ENCODE results near the gene ZNF485. TPM values are rescaled to one million over a fixed set of nuclear protein-coding genes. Genes with fewer than 3 reads are reported as not detected.

ZNF485 gene
- polyA plus RNA-seq, 1 donor from 2014 or later: 3.5 TPM

DNA sequence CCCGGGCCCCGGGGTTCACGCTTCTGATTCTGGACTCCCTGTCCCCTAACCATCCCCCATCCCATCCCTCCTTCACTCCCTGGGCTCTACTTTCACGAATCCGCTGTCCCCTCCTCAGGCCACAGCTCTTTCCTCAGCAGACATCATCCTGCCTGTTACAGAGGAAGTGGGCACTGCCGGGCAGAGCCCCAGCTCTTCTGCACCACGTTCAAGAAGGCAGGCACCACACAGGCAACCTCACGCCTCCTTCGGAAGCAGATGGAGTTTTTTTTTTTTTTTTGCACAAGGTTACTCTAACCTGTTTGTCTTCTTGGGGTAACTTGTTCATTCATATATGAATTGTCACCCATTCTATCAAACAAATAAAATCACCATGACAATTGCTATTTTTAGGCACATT is 60.3 kb downstream of the ZNF485 start:
- Histone ChIP-seq H3K4me2 (ENCODE audit: low read length) (no peak overlapping the region), H4K20me1 (ENCODE audit: insufficient read depth) (no peaks in the 10 kb centered on the region), H3K27me3 (ENCODE audit: insufficient read depth, low read depth, low read length) (peaks cover 3% of the 10 kb centered on the region)

DNA sequence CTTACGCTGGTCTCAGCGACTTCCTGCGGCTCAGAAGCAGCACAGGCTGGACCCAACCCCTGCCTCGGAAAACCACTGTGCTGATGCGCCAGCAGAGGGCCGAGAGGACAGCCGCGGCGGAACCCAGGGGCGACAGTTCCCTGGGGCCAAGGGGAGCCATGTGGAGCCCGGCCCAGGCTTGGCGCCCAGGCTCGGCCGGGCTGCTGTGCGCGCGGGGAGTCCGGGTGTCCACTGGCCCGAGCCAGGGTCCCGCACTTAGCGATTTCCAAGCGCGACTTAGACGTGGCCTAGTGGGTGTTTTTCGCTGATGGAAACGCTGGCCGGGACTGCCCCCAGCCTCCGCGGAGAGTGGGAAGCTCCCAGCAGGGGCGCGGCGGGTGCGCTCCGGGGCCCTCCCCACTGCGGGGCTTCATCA is 61.1 kb downstream of the ZNF485 start:
- Histone ChIP-seq H3K9ac (ENCODE audit: low read length) (no peak overlapping the region), H3K27me3 (ENCODE audit: insufficient read depth, low read depth, low read length) (peaks cover 3% of the 10 kb centered on the region), H2AFZ (ENCODE audit: low read depth, low read length) (no peak overlapping the region), H3K36me3 (ENCODE audit: insufficient read depth, low read length) (no peaks in the 10 kb centered on the region), H3K79me2 (replicated peaks; ENCODE audit: insufficient read depth, low read length) (no peaks in the 10 kb centered on the region), H3K9me3 (ENCODE audit: low read length) (peaks cover 3% of the 10 kb centered on the region), H3K9me2 (ENCODE audit: insufficient read depth, low read length) (no peaks in the 10 kb centered on the region), H3F3A (ENCODE audit: insufficient read depth, low read length, poor library complexity, severe bottlenecking) (no peaks in the 10 kb centered on the region), H3K27ac (ENCODE audit: low read length) (no peak overlapping the region), H3K4me2 (ENCODE audit: low read length) (no peak overlapping the region), H4K20me1 (ENCODE audit: insufficient read depth) (no peaks in the 10 kb centered on the region), H3K4me3 (ENCODE audit: low read length) (no peak overlapping the region)
- TF ChIP-seq POLR2AphosphoS5 (IDR thresholded peaks at IDR 0.05) (no peak), EP300 (conservative IDR thresholded peaks at IDR 0.05; ENCODE audit: poor library complexity, severe bottlenecking) (no peak), RAD21 (conservative IDR thresholded peaks at IDR 0.05) (no peak), SMC3 (conservative IDR thresholded peaks at IDR 0.05; ENCODE audit: poor library complexity) (no peak), TAF1 (IDR thresholded peaks at IDR 0.05; ENCODE audit: low read depth) (no peak), MXI1 (conservative IDR thresholded peaks at IDR 0.05; ENCODE audit: poor library complexity, severe bottlenecking) (no peak), EZH2 (IDR thresholded peaks at IDR 0.05; ENCODE audit: borderline replicate concordance, insufficient read depth, low read length, poor library complexity, severe bottlenecking) (no peak)
- TF ChIP-seq, protein P1, sequence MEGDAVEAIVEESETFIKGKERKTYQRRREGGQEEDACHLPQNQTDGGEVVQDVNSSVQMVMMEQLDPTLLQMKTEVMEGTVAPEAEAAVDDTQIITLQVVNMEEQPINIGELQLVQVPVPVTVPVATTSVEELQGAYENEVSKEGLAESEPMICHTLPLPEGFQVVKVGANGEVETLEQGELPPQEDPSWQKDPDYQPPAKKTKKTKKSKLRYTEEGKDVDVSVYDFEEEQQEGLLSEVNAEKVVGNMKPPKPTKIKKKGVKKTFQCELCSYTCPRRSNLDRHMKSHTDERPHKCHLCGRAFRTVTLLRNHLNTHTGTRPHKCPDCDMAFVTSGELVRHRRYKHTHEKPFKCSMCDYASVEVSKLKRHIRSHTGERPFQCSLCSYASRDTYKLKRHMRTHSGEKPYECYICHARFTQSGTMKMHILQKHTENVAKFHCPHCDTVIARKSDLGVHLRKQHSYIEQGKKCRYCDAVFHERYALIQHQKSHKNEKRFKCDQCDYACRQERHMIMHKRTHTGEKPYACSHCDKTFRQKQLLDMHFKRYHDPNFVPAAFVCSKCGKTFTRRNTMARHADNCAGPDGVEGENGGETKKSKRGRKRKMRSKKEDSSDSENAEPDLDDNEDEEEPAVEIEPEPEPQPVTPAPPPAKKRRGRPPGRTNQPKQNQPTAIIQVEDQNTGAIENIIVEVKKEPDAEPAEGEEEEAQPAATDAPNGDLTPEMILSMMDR (IDR thresholded peaks at IDR 0.05; ENCODE audit: poor library complexity, severe bottlenecking): no peak
- TF ChIP-seq, protein P2, sequence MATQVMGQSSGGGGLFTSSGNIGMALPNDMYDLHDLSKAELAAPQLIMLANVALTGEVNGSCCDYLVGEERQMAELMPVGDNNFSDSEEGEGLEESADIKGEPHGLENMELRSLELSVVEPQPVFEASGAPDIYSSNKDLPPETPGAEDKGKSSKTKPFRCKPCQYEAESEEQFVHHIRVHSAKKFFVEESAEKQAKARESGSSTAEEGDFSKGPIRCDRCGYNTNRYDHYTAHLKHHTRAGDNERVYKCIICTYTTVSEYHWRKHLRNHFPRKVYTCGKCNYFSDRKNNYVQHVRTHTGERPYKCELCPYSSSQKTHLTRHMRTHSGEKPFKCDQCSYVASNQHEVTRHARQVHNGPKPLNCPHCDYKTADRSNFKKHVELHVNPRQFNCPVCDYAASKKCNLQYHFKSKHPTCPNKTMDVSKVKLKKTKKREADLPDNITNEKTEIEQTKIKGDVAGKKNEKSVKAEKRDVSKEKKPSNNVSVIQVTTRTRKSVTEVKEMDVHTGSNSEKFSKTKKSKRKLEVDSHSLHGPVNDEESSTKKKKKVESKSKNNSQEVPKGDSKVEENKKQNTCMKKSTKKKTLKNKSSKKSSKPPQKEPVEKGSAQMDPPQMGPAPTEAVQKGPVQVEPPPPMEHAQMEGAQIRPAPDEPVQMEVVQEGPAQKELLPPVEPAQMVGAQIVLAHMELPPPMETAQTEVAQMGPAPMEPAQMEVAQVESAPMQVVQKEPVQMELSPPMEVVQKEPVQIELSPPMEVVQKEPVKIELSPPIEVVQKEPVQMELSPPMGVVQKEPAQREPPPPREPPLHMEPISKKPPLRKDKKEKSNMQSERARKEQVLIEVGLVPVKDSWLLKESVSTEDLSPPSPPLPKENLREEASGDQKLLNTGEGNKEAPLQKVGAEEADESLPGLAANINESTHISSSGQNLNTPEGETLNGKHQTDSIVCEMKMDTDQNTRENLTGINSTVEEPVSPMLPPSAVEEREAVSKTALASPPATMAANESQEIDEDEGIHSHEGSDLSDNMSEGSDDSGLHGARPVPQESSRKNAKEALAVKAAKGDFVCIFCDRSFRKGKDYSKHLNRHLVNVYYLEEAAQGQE (IDR thresholded peaks at IDR 0.05; ENCODE audit: borderline replicate concordance): no peak

More for the DNA sequence above, 60.3 kb downstream of the ZNF485 start:
- TF ChIP-seq RAD21 (conservative IDR thresholded peaks at IDR 0.05): no peak
- TF ChIP-seq, protein P1 (IDR thresholded peaks at IDR 0.05; ENCODE audit: poor library complexity, severe bottlenecking): no peak
- TF ChIP-seq MXI1 (conservative IDR thresholded peaks at IDR 0.05; ENCODE audit: poor library complexity, severe bottlenecking): no peak
- TF ChIP-seq EP300 (conservative IDR thresholded peaks at IDR 0.05; ENCODE audit: poor library complexity, severe bottlenecking): no peak
- TF ChIP-seq EZH2 (IDR thresholded peaks at IDR 0.05; ENCODE audit: borderline replicate concordance, insufficient read depth, low read length, poor library complexity, severe bottlenecking): no peak
- no peak for TF ChIP-seq TAF1 (IDR thresholded peaks at IDR 0.05; ENCODE audit: low read depth)
- TF ChIP-seq POLR2AphosphoS5 (IDR thresholded peaks at IDR 0.05): no peak
- TF ChIP-seq, protein P2 (IDR thresholded peaks at IDR 0.05; ENCODE audit: borderline replicate concordance): no peak
- TF ChIP-seq SMC3 (conservative IDR thresholded peaks at IDR 0.05; ENCODE audit: poor library complexity): no peak
- H3K27ac ChIP-seq (ENCODE audit: low read length): no peak overlapping the region
- no peak overlapping the region for H3K4me3 ChIP-seq (ENCODE audit: low read length)
- H3K79me2 ChIP-seq (replicated peaks; ENCODE audit: insufficient read depth, low read length): no peaks in the 10 kb centered on the region
- H3K36me3 ChIP-seq (ENCODE audit: insufficient read depth, low read length): no peaks in the 10 kb centered on the region
- H3F3A ChIP-seq (ENCODE audit: insufficient read depth, low read length, poor library complexity, severe bottlenecking): no peaks in the 10 kb centered on the region
- H3K9ac ChIP-seq (ENCODE audit: low read length): no peak overlapping the region
- H2AFZ ChIP-seq (ENCODE audit: low read depth, low read length): no peak overlapping the region
- no peaks in the 10 kb centered on the region for H3K9me2 ChIP-seq (ENCODE audit: insufficient read depth, low read length)
- H3K9me3 ChIP-seq (ENCODE audit: low read length): peaks cover 3% of the 10 kb centered on the region
